H1 (cell line): ENCODE data around the gene MITF. TPM values are rescaled to one million over a fixed set of nuclear protein-coding genes. Genes with fewer than 3 reads are reported as not detected.

ENCODE experiments used
- CHD7 ChIP-seq: fragments of 300-600 bp; sonication (generic); IDR thresholded peaks from 2 replicates; pipeline ENCODE4 v1.7.1; 2012; ENCODE audit warnings: low read length, moderate library complexity, mild to moderate bottlenecking, inconsistent platforms; ENCODE audit not compliant: insufficient replicate concordance
- PHF8 ChIP-seq: fragments of 200-600 bp; sonication (generic); conservative IDR thresholded peaks from 2 replicates; pipeline ENCODE4 v1.7.1; 2012; ENCODE audit warnings: low read depth, mild to moderate bottlenecking, inconsistent platforms, low read length, moderate library complexity
- SAP30 ChIP-seq: fragments of 300-600 bp; sonication (generic); IDR thresholded peaks from 2 replicates; pipeline ENCODE4 v1.7.1; 2012; ENCODE audit warnings: low read length, moderate library complexity, mild to moderate bottlenecking, inconsistent platforms; ENCODE audit not compliant: insufficient read depth, insufficient replicate concordance
- SIX5 ChIP-seq: IDR thresholded peaks from 2 replicates; pipeline ENCODE4 v1.6.1; 2011; ENCODE audit warnings: mild to moderate bottlenecking, low read depth, low read length
- TAF7 ChIP-seq: optimal IDR thresholded peaks from 2 replicates; pipeline ENCODE3; 2011; ENCODE audit warnings: low read depth, mild to moderate bottlenecking, inconsistent platforms, low read length, moderate library complexity, borderline replicate concordance
- USF2 ChIP-seq: IDR thresholded peaks from 2 replicates; pipeline ENCODE4 v1.6.1; 2011; ENCODE audit warnings: low read length, improper control_type of control experiment
- YY1 ChIP-seq: IDR thresholded peaks from 2 replicates; pipeline ENCODE4 v1.6.1; 2011; ENCODE audit warnings: low read depth, mild to moderate bottlenecking, low read length
- polyA plus RNA-seq, 7 experiments: library from polyadenylated mRNA; depleted of rRNA in 3 of 7; stranded (reverse) in 5 of 7; unstranded in 2 of 7; fragments of >200 nt in 5 of 7; fragments of 200-250 nt in 2 of 7; gene quantifications; 1 replicate in 5 of 7; 2 replicates in 1 of 7; 4 replicates in 1 of 7; pipeline versions ENCODE4 v1.2.1 to v1.2.3, GENCODE V29; 2011 to 2013; ENCODE audit warnings: missing spikeins in 2 of 7, mixed read lengths in 2 of 7
- total RNA-seq: library from RNA; stranded (reverse); fragmentation: NEBNext Ultra II Directional; extraction: Animal tissue kit (Norgen Biotek cat#: 25700); gene quantifications from 2 replicates; pipeline ENCODE4 v1.2.1, GENCODE V29; 2021

The MITF gene
- total and polyA plus RNA-seq, 2 of the 8 experiments (the other 6 are each of a cell fraction or from before 2014, with no cell fraction given), result 0.53 to 1.4 TPM

GRCh38 chr3:69786854-69787253, 47.6 kb downstream of the MITF start (continued):
- TF ChIP-seq CHD7 (no peak), SIX5 (no peak), PHF8 (no peak), TAF7 (no peak), YY1 (no peak), SAP30 (no peak), USF2 (no peak)
